Stimulated activated CD4-positive, alpha-beta T cell treated with anti-CD3 and anti-CD28 coated beads, Interleukin-1b, Interleukin-23, amount 100 ng/mL, for 48 hours (primary cell): ENCODE data around the gene UCK2.

Experiments used
- DNase-seq: peaks from one replicate; pipeline ENCODE4 v3.0.0-alpha.2; 2020

Gene UCK2

GRCh38 chr1:165905853-165906252 lies 78.4 kb downstream of the UCK2 start:
- DNase-seq: no peak

GRCh38 chr1:165907256-165907857 lies 79.9 kb downstream of the UCK2 start:
- no peak for DNase-seq

GRCh38 chr1:165910764-165911421 lies 83.5 kb downstream of the UCK2 start:
- DNase-seq: no peak

DNA sequence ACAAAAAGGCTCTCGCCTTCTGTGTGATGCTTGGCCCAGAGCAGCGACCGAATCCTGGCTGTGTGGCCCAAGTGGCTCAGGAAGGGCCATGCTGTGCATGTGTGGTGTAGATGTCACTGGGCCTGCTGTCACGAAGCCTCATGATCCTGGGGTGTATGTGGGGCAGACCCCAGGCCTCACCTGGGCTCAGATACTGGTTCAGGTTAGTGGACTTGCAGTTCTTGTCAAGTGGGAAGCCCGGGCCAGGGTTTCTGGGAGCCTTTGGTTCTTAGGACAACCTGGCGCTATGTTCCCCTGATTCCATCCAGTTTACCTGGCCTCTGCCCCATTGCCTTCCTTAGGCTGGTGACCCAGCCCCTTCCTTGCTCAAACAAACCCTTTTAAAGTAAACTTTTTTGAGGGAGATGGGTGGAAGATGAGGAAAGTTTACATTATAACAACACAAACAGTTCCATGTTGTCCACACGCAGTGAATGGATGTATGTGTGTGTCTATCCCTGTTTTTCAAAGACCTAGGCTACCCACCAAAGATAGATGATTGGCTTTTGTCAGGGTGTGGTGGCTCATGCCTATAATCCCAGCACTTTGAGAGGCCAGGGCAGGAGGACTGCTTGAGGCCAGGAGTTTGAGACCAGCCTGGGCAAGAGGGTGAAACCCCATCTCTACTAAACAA lies 84.3 kb downstream of the UCK2 start:
- no peak for DNase-seq

- no peak for DNase-seq
Observed at GRCh38 chr1:165912638-165913037, 85.2 kb downstream of the UCK2 start.

DNA sequence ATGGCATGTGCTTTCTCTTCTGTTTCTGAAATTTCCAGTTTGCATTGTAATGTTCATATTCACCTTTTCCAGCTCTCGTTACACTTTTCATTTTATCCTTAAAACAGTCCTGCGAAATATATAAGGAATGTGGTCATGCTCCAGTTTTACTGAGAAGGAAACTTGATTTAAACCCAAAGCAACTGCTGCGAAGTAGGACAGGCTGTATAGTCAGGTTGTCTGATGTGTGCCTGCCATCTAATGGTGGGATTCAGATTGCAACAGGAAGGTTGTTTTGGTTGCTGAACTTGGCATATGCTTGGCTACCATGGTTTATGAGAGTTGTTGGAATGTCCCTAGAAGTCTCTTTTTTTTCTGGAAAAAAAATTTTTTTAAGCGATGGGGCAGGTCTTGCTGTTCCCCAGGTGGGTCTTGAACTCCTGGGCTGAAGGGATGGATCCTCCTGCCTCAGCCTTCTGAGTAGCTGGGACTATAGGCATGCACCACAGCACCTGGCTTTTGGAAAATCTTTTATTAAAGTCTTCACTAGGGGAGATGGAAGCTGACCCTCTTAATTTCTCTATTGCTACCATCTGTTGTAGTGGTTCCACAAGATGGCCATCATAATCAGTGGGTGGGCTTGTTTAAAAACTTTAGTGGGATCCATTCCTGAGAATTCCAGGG lies 86.9 kb downstream of the UCK2 start:
- peak; percentile 47 for DNase-seq

DNA sequence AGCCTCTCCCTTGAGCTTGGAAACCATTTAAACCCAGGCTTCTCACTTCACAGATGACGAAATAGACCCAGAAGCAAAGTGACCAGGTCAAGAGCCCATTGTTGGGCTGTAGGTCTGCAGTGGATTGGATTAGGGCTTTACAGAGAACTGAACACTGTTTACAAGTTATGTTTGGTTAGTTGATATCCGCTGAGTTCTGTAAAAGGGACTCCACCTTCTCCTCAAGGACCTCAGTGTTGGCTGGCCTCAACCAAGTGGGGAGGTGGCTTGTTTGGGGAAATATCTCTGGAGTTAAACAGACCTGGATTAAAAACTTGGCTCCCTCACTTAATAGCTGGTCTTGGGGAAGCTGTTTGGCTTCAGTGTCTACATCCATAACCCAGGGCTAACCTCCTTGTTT lies 88.1 kb downstream of the UCK2 start:
- no peak for DNase-seq

DNA sequence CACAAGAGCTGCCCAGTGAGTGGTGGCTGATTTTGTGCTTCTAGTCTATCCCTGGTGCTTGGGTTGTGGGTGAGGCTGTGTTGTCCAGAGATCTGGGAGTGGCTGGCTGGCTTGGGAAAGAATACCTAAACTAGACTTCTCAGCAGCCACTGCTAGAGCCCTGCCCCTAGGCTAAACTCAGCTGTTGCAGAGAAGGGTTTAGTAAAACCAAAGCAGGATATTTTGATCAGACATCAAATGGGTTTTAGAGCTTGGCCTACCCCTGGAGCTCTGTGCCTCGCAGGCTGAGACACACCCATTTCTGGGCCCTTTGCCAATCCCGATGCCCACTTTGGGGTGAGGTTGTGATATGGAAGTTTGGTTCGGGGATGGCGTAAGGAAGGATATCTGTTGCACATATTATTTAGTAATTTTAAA lies 88.5 kb downstream of the UCK2 start:
- DNase-seq: no peak

GRCh38 chr1:165917166-165917565 lies 89.8 kb downstream of the UCK2 start:
- no peak for DNase-seq

- DNase-seq: no peak
Observed at GRCh38 chr1:165924117-165924516, 96.7 kb downstream of the UCK2 start.

DNA sequence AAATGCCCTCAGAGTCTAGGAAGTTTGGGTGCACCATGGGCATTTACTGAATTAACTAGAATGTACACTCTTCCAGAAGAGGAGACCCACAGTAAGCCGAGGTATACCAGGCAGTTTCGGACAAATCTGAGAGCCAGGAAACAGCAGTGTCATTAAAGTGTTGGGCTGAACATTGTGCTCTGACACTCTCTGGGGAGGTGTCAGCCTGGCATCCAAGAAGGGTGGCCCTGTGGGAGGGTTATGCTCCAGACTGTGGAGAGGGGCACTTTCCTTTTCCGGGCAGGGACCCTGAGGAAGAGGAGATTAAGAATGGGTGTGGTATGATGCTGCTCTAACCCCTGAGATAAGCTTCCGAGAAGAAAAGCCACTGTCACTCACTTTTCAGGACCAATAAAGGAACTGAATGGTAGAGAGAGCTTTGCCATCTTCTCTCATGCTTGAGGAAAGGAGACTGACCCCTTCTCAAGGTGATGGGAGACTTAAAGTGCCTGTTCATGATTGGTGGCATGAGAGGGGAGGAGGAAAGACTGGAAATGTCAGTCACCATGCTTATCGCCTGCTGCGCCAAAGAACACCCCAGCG lies 98.2 kb downstream of the UCK2 start:
- DNase-seq: no peak

- no peak for DNase-seq
Observed at GRCh38 chr1:165927169-165927568, 99.8 kb downstream of the UCK2 start.

GRCh38 chr1:165928075-165928731 lies 100.8 kb downstream of the UCK2 start:
- DNase-seq: peak; percentile 54

DNA sequence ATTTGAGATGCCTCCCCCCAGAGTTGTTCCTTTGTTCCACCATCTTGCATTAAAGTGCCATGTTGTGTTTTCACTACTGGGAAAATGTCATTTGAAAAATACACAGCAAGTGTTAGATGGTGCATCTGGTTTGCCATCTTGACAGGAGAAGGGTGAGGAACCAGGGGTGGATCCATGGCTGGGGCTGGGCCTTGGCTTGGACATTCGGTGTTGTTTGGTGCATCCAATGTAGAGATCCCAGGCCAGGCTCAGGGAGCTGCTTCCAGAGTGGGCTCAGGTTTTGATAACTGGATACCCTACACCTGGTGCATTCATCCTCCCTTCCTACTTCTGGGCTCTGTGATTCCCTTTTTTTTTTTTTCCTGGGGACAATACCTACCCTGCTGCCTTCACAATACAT lies 103.5 kb downstream of the UCK2 start:
- DNase-seq: no peak

DNA sequence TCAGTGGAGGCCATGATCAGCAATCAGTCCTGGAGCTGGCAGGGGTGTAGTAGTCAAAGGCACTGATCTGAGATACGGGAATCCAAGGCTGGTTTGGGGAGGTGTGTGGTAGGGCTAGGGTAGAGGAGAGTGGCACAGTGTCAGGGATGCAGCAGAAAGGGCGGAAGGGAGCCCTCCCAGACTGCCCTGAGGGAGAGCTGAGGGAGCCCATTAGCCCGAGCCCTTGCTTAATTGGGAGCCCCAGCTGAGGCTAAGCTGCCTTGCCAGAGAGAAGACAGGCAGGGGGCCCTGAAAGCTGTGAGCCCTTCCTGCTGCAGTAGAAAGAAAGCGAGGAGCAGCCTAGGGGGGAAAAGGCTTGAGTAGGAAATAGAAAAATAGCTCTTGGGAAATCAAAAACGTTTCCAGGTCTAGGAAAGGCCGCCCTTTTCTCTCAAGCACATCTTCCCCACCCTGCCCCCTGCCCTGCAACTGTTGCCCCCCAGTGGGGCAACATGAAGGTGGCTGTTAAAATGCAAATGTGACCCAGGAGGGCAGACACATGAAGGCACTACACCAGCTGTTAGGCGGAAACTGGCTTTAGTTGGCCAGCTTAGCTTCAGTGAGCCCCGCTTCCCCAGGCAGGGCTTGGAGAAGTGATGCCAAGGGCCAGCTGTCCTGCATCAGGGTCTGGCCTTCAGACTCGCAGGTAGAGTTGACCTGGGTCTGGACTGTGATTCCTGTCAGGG lies 106.2 kb downstream of the UCK2 start:
- no peak for DNase-seq

DNA sequence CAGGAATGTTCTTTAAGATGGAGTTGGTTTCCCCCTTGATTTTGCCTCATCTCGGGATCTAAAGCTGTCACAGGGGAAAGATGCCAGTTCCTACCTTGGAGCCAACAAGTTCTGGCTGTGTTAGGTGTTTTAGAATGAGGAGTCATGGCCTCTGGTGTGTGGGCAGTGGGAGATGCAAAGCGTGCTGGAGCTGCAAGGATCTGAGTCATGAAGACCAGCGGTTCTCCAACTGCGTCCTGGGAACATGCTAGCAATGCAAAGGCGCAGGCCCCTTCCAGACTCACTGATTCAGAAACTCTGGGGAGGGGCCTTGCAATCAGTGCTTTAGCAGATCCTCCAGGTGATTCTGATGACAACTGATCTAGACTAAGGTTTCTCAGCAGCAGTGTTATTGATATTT lies 109.1 kb downstream of the UCK2 start:
- DNase-seq: no peak

GRCh38 chr1:165937829-165938228 lies 110.4 kb downstream of the UCK2 start:
- DNase-seq: no peak

- DNase-seq: no peak
Observed at GRCh38 chr1:165938844-165939243, 111.4 kb downstream of the UCK2 start.

GRCh38 chr1:165941531-165941930 lies 114.1 kb downstream of the UCK2 start:
- no peak for DNase-seq

GRCh38 chr1:165942062-165942461 lies 114.6 kb downstream of the UCK2 start:
- DNase-seq: no peak

GRCh38 chr1:165942927-165943597 lies 115.6 kb downstream of the UCK2 start:
- DNase-seq: no peak

DNA sequence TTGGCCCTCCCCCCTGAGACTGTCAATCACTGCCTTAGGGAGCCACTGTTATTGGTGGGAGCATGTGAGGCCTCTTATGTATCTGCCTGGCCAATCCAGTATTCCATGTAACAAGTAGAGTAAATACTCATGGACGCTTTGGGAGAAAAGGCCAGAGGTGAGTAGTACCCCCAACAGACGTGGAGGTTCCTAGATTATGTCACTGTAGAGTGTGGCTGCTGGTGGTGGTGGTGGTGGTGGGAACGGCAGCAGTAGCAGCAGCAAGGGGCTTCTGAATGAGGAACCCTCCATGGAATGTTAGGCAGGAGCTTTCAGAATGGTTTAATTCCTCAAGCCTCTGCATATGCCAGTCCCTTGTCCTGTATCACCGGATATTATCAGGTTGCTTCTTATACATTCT lies 118.5 kb downstream of the UCK2 start:
- no peak for DNase-seq
